Vagina (tissue), 2 donors: ENCODE data around the gene KRTAP5-7.

Source experiments
- CTCF ChIP-seq, 3 experiments: fragments of 450-650 bp in 2 of 3; fragments of 200-600 bp in 1 of 3; sonication (generic) in 1 of 3; IDR thresholded peaks; one replicate each; pipeline ENCODE4 v1.5.1; 2017 to 2019; ENCODE audit warnings: antibody characterized with exemption in 3 of 3, mild to moderate bottlenecking in 2 of 3, moderate library complexity in 2 of 3
- POLR2A ChIP-seq, 2 donors: fragments of 450-650 bp; IDR thresholded peaks; one replicate each; pipeline ENCODE4 v1.6.1; 2017; ENCODE audit warnings: antibody characterized with exemption in 2 of 2, mild to moderate bottlenecking in 2 of 2, moderate library complexity in 2 of 2
- POLR2AphosphoS5 ChIP-seq, 2 donors: sonication (generic); formaldehyde crosslinking; IDR thresholded peaks; one replicate each; pipeline ENCODE4 v1.9.0; 2017; ENCODE audit warnings: antibody characterized with exemption in 2 of 2, mild to moderate bottlenecking in 2 of 2, low read depth in 1 of 2; ENCODE audit not compliant: insufficient read depth in 1 of 2

- TF ChIP-seq CTCF (IDR thresholded peaks at IDR 0.05) (no peak), POLR2A (IDR thresholded peaks at IDR 0.05) (no peak), POLR2AphosphoS5 (IDR thresholded peaks at IDR 0.05; ENCODE audit: insufficient read depth in 1 of 2, low read depth in 1 of 2) (no peak)
These were observed 28.4 kb downstream of the KRTAP5-7 start for GRCh38 chr11:71555508-71555907.
